Gastrocnemius medialis (tissue), 4 donors: ENCODE results near the gene DNAJC1. TPM values are rescaled to one million over a fixed set of nuclear protein-coding genes. Genes with fewer than 3 reads are reported as not detected.

Source experiments
- ATAC-seq, 2 donors: fragments of 150-250 bp; one replicate each; pipeline ENCODE4 v1.9.1; 2016
- DNase-seq, 2 donors: peaks; one replicate each; pipeline ENCODE4 v3.0.0-alpha.2; 2019
- H3K27ac ChIP-seq, 4 donors: fragments of 200-600 bp; sonication (generic); 1 replicate in 1 of 4; 2 replicates in 3 of 4; pipeline ENCODE4 v1.5.1; 2016 to 2018; ENCODE audit warnings: mild to moderate bottlenecking in 2 of 4, moderate library complexity in 1 of 4
- H3K27me3 ChIP-seq, 3 donors: fragments of 200-600 bp; sonication (generic) in 2 of 3; 1 replicate in 1 of 3; 2 replicates in 2 of 3; pipeline versions ENCODE4 v1.5.1 to v1.6.0; 2016 to 2019; ENCODE audit warnings: mild to moderate bottlenecking in 1 of 3, moderate library complexity in 1 of 3
- H3K36me3 ChIP-seq, 2 donors: fragments of 200-600 bp; sonication (generic) in 1 of 2; one replicate each; pipeline ENCODE4 v1.5.1; 2017 to 2018
- H3K4me1 ChIP-seq, 2 donors: fragments of 200-600 bp; sonication (generic) in 1 of 2; one replicate each; pipeline ENCODE4 v1.5.1; 2016 to 2017; ENCODE audit warnings: mild to moderate bottlenecking in 2 of 2
- H3K4me3 ChIP-seq, 4 donors: fragments of 200-600 bp; sonication (generic) in 3 of 4; 1 replicate in 1 of 4; 2 replicates in 3 of 4; pipeline ENCODE4 v1.5.1; 2016 to 2019; ENCODE audit warnings: mild to moderate bottlenecking in 2 of 4
- H3K9me3 ChIP-seq, 3 donors: fragments of 200-600 bp; sonication (generic) in 2 of 3; 1 replicate in 1 of 3; 2 replicates in 2 of 3; pipeline ENCODE4 v1.5.1; 2016 to 2019
- CTCF ChIP-seq, 5 experiments: fragments of 450-650 bp in 3 of 5; fragments of 200-600 bp in 2 of 5; sonication (generic) in 2 of 5; IDR thresholded peaks in 4 of 5; conservative IDR thresholded peaks in 1 of 5; 1 replicate in 4 of 5; 2 replicates in 1 of 5; pipeline ENCODE4 v1.5.1; 2016 to 2019; ENCODE audit warnings: antibody characterized with exemption in 5 of 5, mild to moderate bottlenecking in 3 of 5, moderate library complexity in 3 of 5
- POLR2A ChIP-seq, 2 donors: fragments of 450-650 bp; IDR thresholded peaks; one replicate each; pipeline ENCODE4 v1.6.1; 2017; ENCODE audit warnings: antibody characterized with exemption in 2 of 2, mild to moderate bottlenecking in 2 of 2, moderate library complexity in 2 of 2
- in situ Hi-C, 4 donors: fragments of 200-750 bp; cut with MboI; loops; one replicate each; pipeline versions ENCODE4 v1.15.0 to v1.8.0; 2017; ENCODE audit warnings: low sequenced_read_pairs in 4 of 4
- intact Hi-C: fragments of 100-400 bp; cut with DNase I; formaldehyde crosslinking; loops from one replicate; pipeline ENCODE4 v1.15.1; 2023; ENCODE audit warnings: low total_unique reads
- total RNA-seq, 4 donors: library from RNA; depleted of rRNA; stranded (reverse); fragments of >200 nt; gene quantifications; one replicate each; pipeline versions ENCODE4 v1.1.0 to v1.2.3, GENCODE V29; 2016

Gene DNAJC1
- total RNA-seq, 4 donors from 2014 or later, result 24.1 to 56.4 (median 35.7) TPM

- H3K36me3 ChIP-seq, result peaks cover 0 to 17% of the 10 kb centered on the region in 2 donors
- ATAC-seq (peak; percentile 86), DNase-seq (peak; percentile 38 to 61)
- in situ Hi-C loops (loop anchor here in 3 of 4 donors (5.0 to 25.0 kb wide), 2 partner anchors 230 to 445 kb away; no protein-coding TSS in a partner anchor), intact Hi-C loops (loop anchor here (1.0 to 10.0 kb wide), 2 partner anchors 237 to 583 kb away; partner anchors contain the start of gene COMMD3)
- H3K9me3 ChIP-seq, result no peaks in the 10 kb centered on the region
- no peaks in the 10 kb centered on the region for H3K4me1 ChIP-seq
- TF ChIP-seq CTCF (IDR thresholded peaks at IDR 0.05 in 4 of 5, conservative IDR thresholded peaks at IDR 0.05 in 1 of 5) (peak; percentile 66 to 90 (median 82)), POLR2A (IDR thresholded peaks at IDR 0.05) (no peak)
- H3K27ac ChIP-seq, result no peak overlapping the region
- no peaks in the 10 kb centered on the region for H3K27me3 ChIP-seq
- H3K4me3 ChIP-seq, result no peak overlapping the region
Observed at GRCh38 chr10:21732067-21732772, 271.3 kb downstream of the DNAJC1 start.

DNA sequence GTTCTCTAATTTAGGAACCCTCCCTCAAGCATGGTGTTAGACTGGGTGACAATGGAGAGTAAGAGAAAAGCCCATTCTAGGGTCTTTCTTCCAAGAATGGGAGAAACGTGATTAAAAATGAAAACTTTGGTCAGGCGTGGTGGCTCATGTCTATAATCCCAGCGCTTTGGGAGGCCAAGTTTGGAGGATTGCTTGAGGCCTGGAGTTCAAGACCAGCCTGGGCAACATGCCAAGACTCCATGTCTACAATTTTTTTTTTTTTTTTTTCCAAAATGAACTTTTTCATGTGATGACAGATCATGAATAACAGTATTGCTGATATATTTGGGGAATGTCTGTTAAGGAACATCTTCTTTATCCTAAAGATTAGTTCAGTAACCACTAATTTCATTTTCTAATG, 274.9 kb downstream of the DNAJC1 start:
- no peak overlapping the region for H3K27ac ChIP-seq
- in situ Hi-C loops, result loop anchor here in 3 of 4 donors (5.0 to 25.0 kb wide), 4 partner anchors 231 to 441 kb away; no protein-coding TSS in a partner anchor

GRCh38 chr10:21727452-21728168, 275.9 kb downstream of the DNAJC1 start:
- peaks cover 11 to 14% of the 10 kb centered on the region in 2 donors for H3K4me1 ChIP-seq
- intact Hi-C loops (no loop called here), in situ Hi-C loops (loop anchor here in 3 of 4 donors (5.0 to 25.0 kb wide), 4 partner anchors 230 to 440 kb away; no protein-coding TSS in a partner anchor)
- no peak overlapping the region for H3K4me3 ChIP-seq
- ATAC-seq, result no peak
- no peaks in the 10 kb centered on the region for H3K9me3 ChIP-seq
- peaks cover 0 to 5% of the 10 kb centered on the region in 2 donors for H3K36me3 ChIP-seq
- no peaks in the 10 kb centered on the region for H3K27me3 ChIP-seq
- TF ChIP-seq CTCF (IDR thresholded peaks at IDR 0.05 in 4 of 5, conservative IDR thresholded peaks at IDR 0.05 in 1 of 5) (no peak), POLR2A (IDR thresholded peaks at IDR 0.05) (no peak)
- no peak for DNase-seq
- no peak overlapping the region for H3K27ac ChIP-seq

More for the DNA sequence above, 274.9 kb downstream of the DNAJC1 start:
- H3K9me3 ChIP-seq, result no peaks in the 10 kb centered on the region
- DNase-seq (no peak), ATAC-seq (no peak)
- H3K4me1 ChIP-seq, result peaks cover 11 to 14% of the 10 kb centered on the region in 2 donors
- intact Hi-C loops, result no loop called here
- TF ChIP-seq CTCF (IDR thresholded peaks at IDR 0.05 in 4 of 5, conservative IDR thresholded peaks at IDR 0.05 in 1 of 5), result no peak
- no peak for TF ChIP-seq POLR2A (IDR thresholded peaks at IDR 0.05)
- peaks cover 0 to 6% of the 10 kb centered on the region in 2 donors for H3K36me3 ChIP-seq
- H3K4me3 ChIP-seq, result no peak overlapping the region
- no peaks in the 10 kb centered on the region for H3K27me3 ChIP-seq

- H3K27ac ChIP-seq, result no peak overlapping the region
- intact Hi-C loops (no loop called here), in situ Hi-C loops (loop anchor here in 3 of 4 donors (5.0 to 25.0 kb wide), 4 partner anchors 229 to 439 kb away; no protein-coding TSS in a partner anchor)
- TF ChIP-seq CTCF (IDR thresholded peaks at IDR 0.05 in 4 of 5, conservative IDR thresholded peaks at IDR 0.05 in 1 of 5) (no peak), POLR2A (IDR thresholded peaks at IDR 0.05) (no peak)
- ATAC-seq, result no peak
- peaks cover 11 to 14% of the 10 kb centered on the region in 2 donors for H3K4me1 ChIP-seq
- H3K4me3 ChIP-seq, result no peak overlapping the region
- no peaks in the 10 kb centered on the region for H3K27me3 ChIP-seq
- DNase-seq, result no peak
- no peaks in the 10 kb centered on the region for H3K9me3 ChIP-seq
- peaks cover 0 to 5% of the 10 kb centered on the region in 2 donors for H3K36me3 ChIP-seq
Observed at GRCh38 chr10:21726601-21727225, 276.8 kb downstream of the DNAJC1 start.
